RWPE2 (cell line): ENCODE measurements around the gene BIK.
A peak's percentile ranks its signal among the peaks of the same experiment; 100 is the strongest.

Experiments used
- ATAC-seq: fragments of 200-7000 bp; cut with Tn5 transposase; 3 replicates; pipeline ENCODE4 v1.9.1; 2021; ENCODE audit warnings: low read depth
- DNase-seq: peaks from one replicate; pipeline ENCODE4 v3.0.0-alpha.2; 2020; ENCODE audit warnings: low spot score
- H3K27ac ChIP-seq: fragments of 450-650 bp; 2 replicates; pipeline ENCODE4 v1.5.1; 2017; ENCODE audit warnings: mild to moderate bottlenecking; ENCODE audit not compliant: poor library complexity, severe bottlenecking
- H3K27me3 ChIP-seq: fragments of 250-450 bp; sonication (Bioruptor Pico); 2 replicates; pipeline ENCODE4 v1.5.1; 2021; ENCODE audit warnings: mild to moderate bottlenecking, moderate library complexity; ENCODE audit not compliant: insufficient read depth, poor library complexity, severe bottlenecking
- H3K36me3 ChIP-seq: fragments of 250-450 bp; sonication (Bioruptor Pico); 2 replicates; pipeline ENCODE4 v1.5.1; 2020; ENCODE audit warnings: low read depth, mild to moderate bottlenecking, moderate library complexity
- H3K4me1 ChIP-seq: fragments of 250-450 bp; sonication (Bioruptor Pico); 2 replicates; pipeline ENCODE4 v1.5.1; 2021; ENCODE audit warnings: mild to moderate bottlenecking, moderate library complexity; ENCODE audit not compliant: insufficient read depth, poor library complexity, severe bottlenecking
- H3K4me3 ChIP-seq: fragments of 250-450 bp; sonication (Bioruptor Pico); 2 replicates; pipeline ENCODE4 v1.5.1; 2021; ENCODE audit warnings: mild to moderate bottlenecking, moderate library complexity; ENCODE audit not compliant: severe bottlenecking
- H3K9me3 ChIP-seq: fragments of 250-450 bp; sonication (Bioruptor Pico); 2 replicates; pipeline ENCODE4 v1.5.1; 2021; ENCODE audit warnings: mild to moderate bottlenecking, moderate library complexity; ENCODE audit not compliant: severe bottlenecking
- CTCF ChIP-seq: fragments of 450-650 bp; IDR thresholded peaks from one replicate; pipeline ENCODE4 v1.5.1; 2017; ENCODE audit warnings: mild to moderate bottlenecking, moderate library complexity; ENCODE audit not compliant: poor library complexity, severe bottlenecking

Gene BIK

GRCh38 chr22:43088627-43088983 lies 21.9 kb upstream of the BIK start:
- no peak for TF ChIP-seq CTCF
- H3K4me1 ChIP-seq, result no peaks in the 10 kb centered on the region
- H3K36me3 ChIP-seq, result no peaks in the 10 kb centered on the region
- no peaks in the 10 kb centered on the region for H3K9me3 ChIP-seq
- peak overlapping the region; percentile 62 for H3K4me3 ChIP-seq
- DNase-seq, result no peak
- H3K27ac ChIP-seq, result peak overlapping the region; percentile 56
- no peaks in the 10 kb centered on the region for H3K27me3 ChIP-seq
- peak; percentile 2; the same call in 1 of the 3 replicates for ATAC-seq

GRCh38 chr22:43088984-43089717 lies 21.4 kb upstream of the BIK start, which contains the start of gene TTLL1:
Gene TTLL1 (minus strand): TSS chr22:43089391. CDS start chr22:43075586, 13,805 bp downstream.
- no peaks in the 10 kb centered on the region for H3K27me3 ChIP-seq
- TF ChIP-seq CTCF, result no peak
- peak within 1 kb of the TSS; percentile 62 for H3K4me3 ChIP-seq
- no peaks in the 10 kb centered on the region for H3K36me3 ChIP-seq
- H3K27ac ChIP-seq, result peak within 1 kb of the TSS; percentile 56
- DNase-seq (peak; percentile 89), ATAC-seq (peak; percentile 94)
- no peaks in the 10 kb centered on the region for H3K4me1 ChIP-seq
- no peaks in the 10 kb centered on the region for H3K9me3 ChIP-seq

GRCh38 chr22:43090130-43090789 lies 20.3 kb upstream of the BIK start:
- H3K36me3 ChIP-seq, result no peaks in the 10 kb centered on the region
- DNase-seq (no peak), ATAC-seq (peak; percentile 61)
- no peak overlapping the region for H3K4me3 ChIP-seq
- H3K27me3 ChIP-seq, result no peaks in the 10 kb centered on the region
- no peaks in the 10 kb centered on the region for H3K4me1 ChIP-seq
- H3K27ac ChIP-seq, result peak overlapping the region; percentile 56
- H3K9me3 ChIP-seq, result no peaks in the 10 kb centered on the region
- TF ChIP-seq CTCF, result peak; percentile 80

GRCh38 chr22:43092085-43092484 lies 18.5 kb upstream of the BIK start:
- no peak for ATAC-seq
- TF ChIP-seq CTCF, result no peak
- Histone ChIP-seq H3K36me3 (no peaks in the 10 kb centered on the region), H3K4me3 (no peak overlapping the region), H3K27ac (no peak overlapping the region), H3K27me3 (no peaks in the 10 kb centered on the region), H3K4me1 (no peaks in the 10 kb centered on the region), H3K9me3 (peaks cover 7% of the 10 kb centered on the region)
- DNase-seq, result no peak

- DNase-seq (no peak), ATAC-seq (no peak; the same call in 2 of the 3 replicates)
- no peak overlapping the region for H3K4me3 ChIP-seq
- H3K4me1 ChIP-seq, result no peaks in the 10 kb centered on the region
- H3K27me3 ChIP-seq, result no peaks in the 10 kb centered on the region
- H3K36me3 ChIP-seq, result no peaks in the 10 kb centered on the region
- no peak overlapping the region for H3K27ac ChIP-seq
- peak; percentile 12 for TF ChIP-seq CTCF
- peaks cover 7% of the 10 kb centered on the region for H3K9me3 ChIP-seq
These were observed 16.5 kb upstream of the BIK start for GRCh38 chr22:43094085-43094484.
